BJ (cell line): ENCODE data around the gene FBXO38. TPM values are rescaled to one million over a fixed set of nuclear protein-coding genes. Genes with fewer than 3 reads are reported as not detected.

Source experiments
- CTCF ChIA-PET: fragments of 350-600 bp; formaldehyde crosslinking; extraction: SDS; loops from one replicate; lab custom pipeline; 2021; ENCODE audit warnings: antibody characterized with exemption, inconsistent platforms; lab: Yijun Ruan, JAX
- POLR2A ChIA-PET: fragments of 300-600 bp; sonication (Branson Sonifier 250); formaldehyde crosslinking; extraction: SDS; loops from one replicate; lab custom pipeline; 2021; ENCODE audit warnings: antibody characterized with exemption; lab: Charles Lee
- DNase-seq: peaks from one replicate; pipeline ENCODE4 v3.0.0-alpha.2; 2011; ENCODE audit warnings: low read depth
- H3K27me3 ChIP-seq: 2 replicates; pipeline ENCODE4 v1.6.0; 2011; ENCODE audit warnings: low read length; ENCODE audit not compliant: control insufficient read depth, insufficient read depth
- H3K36me3 ChIP-seq: 2 replicates; pipeline ENCODE4 v1.5.1; 2011; ENCODE audit warnings: low read length; ENCODE audit not compliant: control insufficient read depth, insufficient read depth
- H3K4me3 ChIP-seq: 2 replicates; pipeline ENCODE4 v1.5.1; 2011; ENCODE audit warnings: low read depth, mild to moderate bottlenecking, control low read depth, low read length
- CTCF ChIP-seq: IDR thresholded peaks from 2 replicates; pipeline ENCODE4 v1.5.1; 2011; ENCODE audit warnings: low read depth, mild to moderate bottlenecking, control low read depth, inconsistent platforms, low read length, moderate library complexity; ENCODE audit not compliant: insufficient read depth
- polyA plus RNA-seq: library from polyadenylated mRNA; depleted of rRNA; stranded (reverse); fragments of >200 nt; gene quantifications from 2 replicates; pipeline ENCODE4 v1.2.3, GENCODE V29; 2011

FBXO38 gene
- polyA plus RNA-seq, 1 experiment = 19.3 TPM

DNA sequence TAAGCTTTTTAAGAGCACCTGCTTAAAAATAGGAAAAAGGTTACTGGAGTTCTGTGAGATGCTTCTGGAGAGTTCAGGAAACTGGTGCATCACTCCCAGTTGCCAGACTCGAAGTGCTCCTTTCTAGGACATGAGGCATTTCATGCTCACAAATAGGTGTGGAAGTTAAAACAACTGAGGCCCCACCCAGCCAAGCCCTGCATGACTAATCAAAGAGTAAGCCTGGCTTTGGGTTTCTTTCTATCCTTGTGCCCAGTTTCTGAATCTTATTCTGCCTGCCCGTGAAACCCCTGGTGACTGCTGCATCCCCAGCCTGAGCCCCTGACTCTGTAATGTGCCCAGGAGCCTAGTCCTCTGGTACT is 40.7 kb upstream of the FBXO38 start:
- H3K27me3 ChIP-seq = no peaks in the 10 kb centered on the region
- ChIA-PET CTCF (no interaction called here), POLR2A (no interaction called here)
- H3K4me3 ChIP-seq = no peak overlapping the region
- DNase-seq = no peak
- no peaks in the 10 kb centered on the region for H3K36me3 ChIP-seq
- TF ChIP-seq CTCF = no peak

- H3K36me3 ChIP-seq = no peaks in the 10 kb centered on the region
- DNase-seq = no peak
- CTCF ChIA-PET = no interaction called here
- H3K27me3 ChIP-seq = no peaks in the 10 kb centered on the region
- H3K4me3 ChIP-seq = no peak overlapping the region
- no peak for TF ChIP-seq CTCF
- POLR2A ChIA-PET = no interaction called here
Observed at GRCh38 chr5:148343603-148344487, 39.9 kb upstream of the FBXO38 start.

- Histone ChIP-seq H3K36me3 (no peaks in the 10 kb centered on the region), H3K4me3 (no peak overlapping the region), H3K27me3 (no peaks in the 10 kb centered on the region)
- DNase-seq = no peak
- TF ChIP-seq CTCF = no peak
- POLR2A ChIA-PET = no interaction called here
- CTCF ChIA-PET = no interaction called here
Observed at GRCh38 chr5:148347706-148348105, 36.1 kb upstream of the FBXO38 start.

DNA sequence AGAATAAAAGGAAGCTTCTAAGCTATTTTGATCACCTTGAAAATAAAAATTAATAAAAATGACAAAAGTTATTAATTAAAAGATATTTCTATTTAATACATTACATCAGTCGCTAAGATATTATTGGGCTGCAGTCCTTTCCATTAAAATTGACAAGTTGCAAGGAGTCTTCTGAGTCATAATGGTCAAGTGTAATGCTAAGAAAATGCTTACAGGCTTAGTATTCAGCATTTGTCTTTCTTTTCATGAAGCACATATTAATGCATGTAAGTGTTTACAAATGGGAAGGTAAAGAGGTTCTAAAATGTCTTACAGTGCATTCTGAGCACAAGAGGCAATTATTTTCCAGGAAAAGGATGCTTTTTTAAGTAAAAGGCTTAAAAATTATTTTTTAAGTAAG is 31.1 kb upstream of the FBXO38 start:
- H3K4me3 ChIP-seq = no peak overlapping the region
- no peak for DNase-seq
- ChIA-PET POLR2A (no interaction called here), CTCF (interaction anchor here (1.3 kb wide), 1 partner anchor 22 kb away, joined by 3 read pairs; no protein-coding TSS in a partner anchor)
- no peak for TF ChIP-seq CTCF
- no peaks in the 10 kb centered on the region for H3K27me3 ChIP-seq
- no peaks in the 10 kb centered on the region for H3K36me3 ChIP-seq

- POLR2A ChIA-PET = no interaction called here
- CTCF ChIA-PET = interaction anchor here (1.3 kb wide), 1 partner anchor 21 kb away, joined by 3 read pairs; no protein-coding TSS in a partner anchor
- DNase-seq = no peak
- no peak for TF ChIP-seq CTCF
- no peaks in the 10 kb centered on the region for H3K27me3 ChIP-seq
- no peak overlapping the region for H3K4me3 ChIP-seq
- no peaks in the 10 kb centered on the region for H3K36me3 ChIP-seq
Observed at GRCh38 chr5:148353634-148354033, 30.1 kb upstream of the FBXO38 start.
